HG02938 (cell line): Measurements from ENCODE around the gene WDR5.

Experiments
- ATAC-seq: cut with Tn5 transposase; IDR thresholded peaks from one replicate; pipeline ENCODE4 v1.9.1; 2021; ENCODE audit warnings: mild to moderate bottlenecking, moderate library complexity; ENCODE audit not compliant: unreplicated experiment

WDR5 gene

DNA sequence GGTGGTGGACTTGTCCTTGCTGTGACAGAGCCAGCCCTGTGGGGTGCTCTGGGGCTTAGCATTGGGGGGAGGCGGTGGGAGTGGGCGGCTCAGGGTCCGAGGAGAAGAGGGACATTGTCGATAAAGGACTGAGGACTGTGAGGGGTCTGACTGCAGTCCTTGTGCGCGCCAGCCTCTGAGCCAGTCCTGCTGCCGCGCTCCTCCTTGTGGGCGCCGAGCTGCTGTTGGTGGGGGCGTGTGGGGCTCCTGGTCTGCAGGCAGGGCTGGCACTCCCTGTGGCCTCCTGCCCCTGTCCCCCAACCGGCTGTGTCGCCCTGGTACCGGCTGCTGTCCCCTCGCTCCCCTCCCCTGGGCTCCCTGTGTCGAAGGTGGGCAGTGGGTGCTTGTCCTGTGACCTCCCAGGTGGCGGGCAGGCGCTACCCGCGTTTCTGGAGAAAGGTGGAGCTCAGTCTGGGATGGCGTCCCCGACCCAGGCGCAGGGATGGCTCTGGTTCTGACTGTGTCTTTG lies 21.6 kb downstream of the WDR5 start:
- ATAC-seq = no peak

- no peak for ATAC-seq
These were observed 22.4 kb downstream of the WDR5 start for GRCh38 chr9:134158242-134158641.

DNA sequence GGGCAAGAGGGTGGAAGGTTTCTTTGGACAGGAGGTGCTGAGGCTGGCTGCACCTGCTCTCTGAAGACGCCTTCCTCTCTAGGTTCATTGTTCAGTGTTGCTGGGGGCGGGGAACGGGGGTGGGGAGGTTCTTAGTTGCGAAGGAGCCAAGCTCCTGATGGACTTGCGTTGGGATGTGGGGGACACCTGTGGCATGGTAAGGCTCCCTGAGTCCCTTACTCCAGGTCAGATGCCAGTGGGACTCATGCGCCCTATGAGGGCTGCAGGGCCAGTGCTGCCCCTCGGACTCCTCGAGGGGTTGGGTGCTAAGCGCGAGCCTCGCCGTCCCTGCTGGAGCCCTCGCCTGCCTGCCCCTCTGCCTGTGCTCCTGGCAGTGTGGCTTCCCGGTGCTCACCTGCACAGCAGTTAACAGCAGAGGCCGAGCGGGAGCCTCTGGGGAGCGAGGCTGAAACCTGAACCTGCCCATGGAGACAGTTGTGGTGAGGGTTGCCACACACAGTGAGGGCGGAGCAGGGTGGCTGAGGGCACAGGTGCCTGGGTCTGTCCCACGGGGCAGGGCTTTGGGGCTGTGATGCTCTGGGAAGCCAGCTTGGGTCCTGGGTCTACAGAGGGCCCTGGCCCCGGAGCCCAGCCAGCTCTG lies 23.0 kb downstream of the WDR5 start:
- no peak for ATAC-seq

GRCh38 chr9:134159566-134160245 lies 23.8 kb downstream of the WDR5 start:
- ATAC-seq = no peak

- ATAC-seq = no peak
These were observed 25.8 kb downstream of the WDR5 start for GRCh38 chr9:134161647-134162046.

DNA sequence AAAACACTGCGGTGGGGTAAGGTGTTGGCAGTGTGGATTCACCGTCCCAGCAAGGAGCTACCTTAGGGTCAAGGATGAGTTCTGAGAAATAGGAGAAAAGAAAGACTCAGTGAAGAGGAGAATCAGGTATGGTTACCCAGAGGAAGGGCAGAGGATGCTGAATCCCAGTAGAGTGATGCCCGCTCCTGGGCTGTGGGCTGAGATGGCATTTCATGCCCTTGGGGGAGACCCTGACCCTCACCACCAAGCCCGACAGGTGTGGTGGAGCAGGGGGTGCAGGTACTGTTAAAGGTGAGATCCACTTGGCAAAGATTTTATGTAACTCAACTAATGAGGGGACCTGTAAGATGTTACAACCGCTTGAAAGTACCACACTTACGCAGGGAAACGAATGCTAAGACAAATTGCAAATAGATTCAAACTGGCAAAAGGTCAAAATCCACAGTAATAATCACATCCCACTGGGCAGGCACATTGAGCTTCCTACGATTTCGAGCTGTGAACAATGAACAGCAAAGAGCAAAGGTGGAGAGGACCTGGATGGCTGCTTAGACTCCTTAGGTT lies 26.4 kb downstream of the WDR5 start:
- ATAC-seq = no peak

GRCh38 chr9:134162926-134163370 lies 27.1 kb downstream of the WDR5 start:
- no peak for ATAC-seq

- ATAC-seq = no peak
These were observed 27.7 kb downstream of the WDR5 start for GRCh38 chr9:134163371-134164196.

DNA sequence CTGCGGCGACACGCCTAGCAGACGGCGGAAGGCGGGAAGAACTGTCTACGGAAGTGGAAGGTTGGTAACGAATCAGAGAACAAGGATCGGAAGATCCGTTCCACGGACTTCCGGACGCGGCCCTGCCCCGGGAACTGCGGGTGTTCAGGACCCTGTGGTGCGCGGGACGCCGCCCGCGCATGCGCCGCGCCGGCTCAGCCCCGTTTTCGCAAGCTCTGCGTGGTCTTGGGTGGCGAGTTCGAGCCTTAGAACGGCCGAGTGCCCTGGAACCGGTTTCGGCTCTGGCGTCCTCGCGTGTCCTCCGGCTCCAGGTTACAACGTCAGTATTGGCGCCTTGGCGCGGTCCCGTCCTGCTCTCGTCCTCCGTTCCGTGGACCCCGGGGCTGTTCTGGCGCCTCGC lies 29.0 kb downstream of the WDR5 start:
- ATAC-seq = no peak

DNA sequence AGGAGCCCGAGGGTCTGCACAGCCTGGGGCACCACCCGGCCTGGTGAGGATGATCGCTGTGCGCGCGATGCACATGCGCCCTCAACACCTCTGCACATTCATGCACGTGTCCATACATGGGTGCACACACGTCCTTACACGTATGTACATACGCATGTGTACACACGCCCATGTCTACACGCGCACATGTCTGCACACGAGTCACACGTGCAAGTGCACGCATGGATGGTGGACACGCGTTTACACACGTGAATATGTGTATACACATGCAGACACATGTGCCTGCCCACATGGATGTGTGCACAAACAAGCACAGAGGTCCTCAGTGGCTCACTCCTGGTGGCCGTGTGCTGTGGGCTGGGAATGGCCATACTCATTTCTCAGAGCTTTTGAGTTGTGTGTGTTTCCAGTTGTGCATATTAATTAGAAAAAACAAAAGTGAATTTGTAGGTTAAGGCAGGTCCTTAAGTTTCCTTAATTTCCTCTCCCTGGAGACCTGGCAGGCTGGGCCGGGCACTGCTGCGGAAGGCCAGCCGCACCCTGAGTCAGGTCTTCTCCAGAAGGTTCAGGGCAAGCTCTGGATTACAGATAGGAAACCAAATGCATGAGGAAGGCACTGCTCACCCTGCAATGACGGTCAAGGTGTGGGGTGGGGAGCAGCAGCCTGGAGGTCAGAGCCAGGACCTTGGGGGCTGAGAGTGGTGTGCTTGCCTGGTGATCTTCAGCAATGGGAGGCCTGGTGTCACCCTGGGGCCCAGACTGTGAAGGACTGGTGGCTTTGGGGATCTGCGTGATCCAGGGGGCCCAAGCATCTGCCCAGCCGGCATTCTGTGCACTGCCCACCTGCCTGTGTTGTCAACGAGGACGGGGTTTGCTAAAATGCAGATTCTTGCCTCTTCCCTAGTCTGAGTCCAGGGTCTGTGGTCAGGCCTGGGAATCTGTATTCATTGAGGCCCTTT lies 29.8 kb downstream of the WDR5 start:
- no peak for ATAC-seq

DNA sequence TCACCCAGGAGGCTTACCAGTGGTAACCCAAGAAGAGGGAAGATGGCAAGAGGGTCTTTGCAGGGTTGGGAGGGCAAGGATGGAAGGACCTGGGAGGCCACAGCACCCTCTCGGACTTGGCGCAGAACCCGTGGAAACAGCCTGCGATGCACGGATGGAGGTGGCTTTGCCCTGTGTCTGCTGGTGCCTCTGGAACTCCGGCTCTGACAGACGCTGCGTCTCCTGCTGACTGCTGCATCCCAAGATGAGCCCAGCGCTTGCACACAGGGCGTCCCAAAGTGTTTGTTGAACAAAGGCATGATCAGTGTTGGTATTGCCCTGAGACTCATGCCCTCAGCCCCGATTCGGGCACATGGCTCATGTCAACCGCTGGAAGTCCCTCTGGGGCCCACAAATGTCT lies 30.5 kb downstream of the WDR5 start:
- no peak for ATAC-seq

- no peak for ATAC-seq
These were observed 31.6 kb downstream of the WDR5 start for GRCh38 chr9:134167530-134167931.

DNA sequence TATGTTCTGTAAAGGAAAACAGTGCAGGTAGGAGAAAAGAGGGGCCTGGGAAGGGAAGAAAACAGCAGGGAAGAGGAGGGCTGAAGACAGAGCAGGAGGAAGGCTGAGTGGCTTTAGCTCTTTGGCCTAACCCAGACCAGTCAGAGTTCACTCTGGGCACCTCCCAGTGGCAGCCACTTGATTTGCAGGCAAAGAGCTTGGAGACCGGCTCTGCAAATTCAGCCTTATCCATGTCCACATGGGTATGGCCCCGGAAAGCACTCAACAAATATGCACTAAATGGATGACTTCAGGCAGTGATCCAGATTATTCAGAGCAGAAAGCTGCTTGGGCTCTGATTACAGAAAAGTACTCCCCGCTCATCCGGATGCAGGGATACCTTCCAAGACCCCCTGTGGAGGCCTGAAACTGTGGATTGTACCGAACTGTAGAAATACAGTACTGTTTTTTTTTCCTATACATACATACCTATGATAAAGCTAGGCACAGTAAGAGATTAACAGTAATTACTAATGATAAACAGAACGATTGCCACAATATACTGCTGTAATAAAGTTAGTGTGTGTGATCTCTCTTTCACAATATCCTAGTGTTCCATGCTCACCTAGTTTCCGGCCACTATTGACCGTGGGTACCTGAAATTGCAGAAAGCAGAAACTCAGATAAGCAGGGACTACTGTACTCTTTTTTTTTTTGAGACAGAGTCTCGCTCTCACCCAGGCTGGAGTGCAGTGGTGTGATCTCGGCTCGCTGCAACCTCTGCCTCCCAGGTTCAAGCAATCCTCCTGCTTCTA lies 33.1 kb downstream of the WDR5 start:
- no peak for ATAC-seq

DNA sequence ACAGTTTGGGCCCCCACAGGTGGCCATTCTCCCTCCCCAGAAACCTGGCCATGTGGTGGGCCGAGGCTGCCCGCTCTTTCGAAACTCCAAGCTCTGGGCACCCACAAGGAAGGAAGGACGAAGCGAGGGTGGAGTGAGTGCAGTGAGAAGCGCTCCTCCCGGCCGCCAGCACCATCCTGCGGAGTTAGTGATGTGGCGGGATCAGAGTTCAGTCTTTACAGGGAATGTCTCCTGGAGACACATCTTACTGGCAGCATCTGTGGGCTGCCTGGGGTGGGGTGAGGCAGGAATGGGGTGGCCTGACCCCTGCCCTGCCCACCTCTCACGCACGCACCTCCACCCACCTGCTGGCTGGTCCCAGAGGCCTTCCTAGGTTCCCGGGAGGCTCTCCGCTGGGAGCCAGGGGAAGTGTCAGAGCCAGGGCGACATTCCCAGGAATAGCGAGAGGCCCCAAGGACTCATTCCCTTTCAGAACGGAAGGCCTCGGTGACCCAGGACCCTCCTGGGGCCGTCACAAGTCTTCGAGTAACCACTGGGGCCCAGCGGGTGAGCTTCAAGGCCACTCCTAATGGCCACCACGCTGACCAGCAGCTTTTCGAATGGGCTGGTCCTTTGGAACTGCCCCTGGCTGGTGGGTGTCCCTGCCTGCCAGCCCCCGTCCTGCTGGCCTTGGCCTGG lies 34.0 kb downstream of the WDR5 start:
- ATAC-seq = no peak

DNA sequence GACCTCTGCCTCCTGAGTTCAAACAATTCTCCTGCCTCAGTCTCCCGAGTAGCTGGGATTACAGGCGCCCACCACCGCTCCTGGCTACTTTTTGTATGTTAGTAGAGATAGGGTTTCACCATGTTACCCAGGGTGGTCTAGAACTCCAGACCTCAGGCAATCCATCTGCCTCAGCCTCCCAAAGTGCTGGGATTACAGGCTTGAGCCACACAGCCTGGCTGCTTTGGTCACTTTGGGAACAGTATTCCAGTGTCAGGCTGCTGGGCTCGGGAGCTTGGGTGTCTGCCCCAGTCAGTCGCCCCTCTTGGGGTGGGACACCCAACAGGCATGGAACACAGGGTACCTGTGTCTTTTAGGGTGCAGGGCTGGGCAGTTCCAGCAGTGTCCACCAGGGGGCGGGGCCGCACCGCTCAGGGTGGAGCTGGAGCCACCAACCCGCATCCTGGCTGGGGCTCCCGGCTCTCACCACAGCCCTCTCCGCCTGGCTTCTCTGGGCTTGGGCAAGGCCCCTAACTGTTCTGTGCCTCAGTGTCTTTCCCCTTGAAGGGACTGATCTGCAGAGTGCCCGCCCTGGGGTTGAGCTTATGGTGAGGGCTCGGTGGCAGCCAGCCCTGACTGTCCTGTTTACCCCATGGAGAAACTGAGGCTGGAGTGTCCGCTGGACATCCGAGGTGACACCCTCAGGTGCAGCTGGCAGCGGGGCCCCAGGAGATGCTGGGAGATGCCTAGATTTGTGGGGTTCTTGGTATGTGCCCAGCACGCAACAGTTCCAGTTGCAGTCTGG lies 34.8 kb downstream of the WDR5 start:
- no peak for ATAC-seq

DNA sequence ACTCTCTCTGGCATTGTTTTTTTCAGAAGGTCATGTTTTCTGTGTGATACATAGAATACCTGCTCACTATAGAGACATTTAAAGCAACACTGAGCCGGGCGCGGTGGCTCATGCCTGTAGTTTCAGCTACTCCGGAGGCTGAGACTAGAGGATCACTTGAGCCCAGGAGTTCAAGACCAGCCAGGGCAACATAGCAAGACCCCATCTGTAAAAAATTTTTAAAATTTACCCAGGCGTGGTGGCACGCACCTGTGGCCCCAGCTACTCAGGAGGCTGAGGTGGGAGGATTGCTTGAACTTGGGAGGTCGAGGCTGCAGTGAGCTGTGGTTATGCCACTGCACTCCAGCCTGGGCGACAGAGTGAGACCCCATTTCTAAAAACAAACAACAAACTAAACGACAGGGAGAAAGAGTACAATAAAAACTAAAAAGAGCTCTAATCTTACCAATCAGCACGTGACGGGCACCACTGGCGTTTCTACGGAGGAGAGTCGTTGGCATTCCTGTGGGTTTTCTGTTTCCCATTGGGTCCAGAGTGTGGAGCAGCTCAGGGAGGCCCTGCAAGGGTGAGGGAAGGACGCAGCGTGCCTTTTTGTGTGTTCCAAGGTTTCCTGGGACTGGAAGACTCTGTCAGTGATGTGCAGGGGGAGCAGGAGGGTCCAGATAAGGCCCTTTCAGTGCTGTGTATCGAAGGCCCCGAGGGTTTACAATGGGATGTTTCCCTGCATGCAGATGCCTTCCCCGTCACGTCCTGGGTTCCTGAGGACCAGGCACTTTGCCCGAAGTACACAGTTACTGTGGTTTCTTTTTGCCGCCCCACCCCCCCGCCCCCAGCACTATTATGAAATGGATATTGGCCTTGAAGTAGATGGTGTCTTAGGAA lies 35.7 kb downstream of the WDR5 start:
- no peak for ATAC-seq
